Neural cell (in vitro differentiated cells): ENCODE results near the gene AKT1.

Source experiments
- EP300 ChIP-seq: fragments of 450-650 bp; conservative IDR thresholded peaks from 2 replicates; pipeline ENCODE4 v1.6.1; 2014; ENCODE audit warnings: antibody characterized with exemption, mild to moderate bottlenecking, moderate library complexity; ENCODE audit not compliant: poor library complexity, severe bottlenecking
- EZH2 ChIP-seq: fragments of 200-600, 300-800 bp; shearing (Covaris generic), sonication (generic); IDR thresholded peaks from 2 replicates; pipeline ENCODE4 v1.6.1; 2014; ENCODE audit warnings: antibody characterized with exemption, low read length, borderline replicate concordance, mild to moderate bottlenecking; ENCODE audit not compliant: insufficient read depth, poor library complexity, severe bottlenecking
- POLR2AphosphoS5 ChIP-seq: IDR thresholded peaks from 2 replicates; pipeline ENCODE4 v1.6.1; 2012
- RAD21 ChIP-seq: fragments of 450-650 bp; conservative IDR thresholded peaks from 2 replicates; pipeline ENCODE4 v1.6.1; 2014; ENCODE audit warnings: antibody characterized with exemption, mild to moderate bottlenecking, moderate library complexity
- TF ChIP-seq, protein P1 (sequence below): fragments of 450-650 bp; IDR thresholded peaks from 2 replicates; pipeline ENCODE4 v1.5.1; 2014; ENCODE audit warnings: antibody characterized with exemption, mild to moderate bottlenecking, moderate library complexity; ENCODE audit not compliant: poor library complexity, severe bottlenecking
- TF ChIP-seq, protein P2 (sequence below): IDR thresholded peaks from 2 replicates; pipeline ENCODE4 v1.6.1; 2012; ENCODE audit warnings: borderline replicate concordance

DNA sequence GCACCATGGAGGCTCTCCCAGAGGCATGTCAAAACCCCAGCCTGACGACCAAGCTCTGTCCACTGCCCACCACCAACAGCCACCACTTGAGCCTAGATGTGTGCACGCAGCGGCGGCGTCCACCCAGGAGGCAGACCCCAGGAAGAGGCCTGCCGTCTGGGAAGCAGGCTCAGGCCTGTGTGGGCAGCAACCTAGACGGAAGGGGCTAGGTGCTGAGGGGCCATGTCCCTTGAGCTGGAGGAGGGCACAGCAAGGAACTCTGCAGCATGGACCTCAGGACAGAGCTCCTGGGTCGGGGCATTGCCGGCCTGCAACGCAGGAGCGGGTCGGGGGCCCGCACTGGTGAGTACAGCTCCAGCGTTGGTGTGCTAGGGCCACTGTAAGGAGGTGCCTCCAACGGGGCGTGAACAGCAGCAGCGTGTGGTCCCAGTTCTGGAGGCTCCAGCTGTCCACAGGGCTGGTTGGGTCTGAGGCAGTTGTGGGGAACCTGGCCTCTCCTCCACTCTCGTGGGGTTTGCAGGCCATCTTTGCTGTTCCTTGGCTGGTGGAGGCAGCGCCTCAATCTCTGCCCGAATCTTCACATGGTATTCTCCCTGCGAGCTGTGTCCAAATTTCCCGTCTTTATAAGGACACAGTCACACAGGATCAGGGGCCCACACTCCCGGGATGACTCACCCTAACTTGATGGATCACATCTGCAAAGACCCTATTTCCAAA lies 25.8 kb upstream of the AKT1 start:
- no peak for TF ChIP-seq EZH2
- no peak for TF ChIP-seq RAD21
- no peak for TF ChIP-seq EP300
- no peak for TF ChIP-seq POLR2AphosphoS5
- TF ChIP-seq, protein P1, sequence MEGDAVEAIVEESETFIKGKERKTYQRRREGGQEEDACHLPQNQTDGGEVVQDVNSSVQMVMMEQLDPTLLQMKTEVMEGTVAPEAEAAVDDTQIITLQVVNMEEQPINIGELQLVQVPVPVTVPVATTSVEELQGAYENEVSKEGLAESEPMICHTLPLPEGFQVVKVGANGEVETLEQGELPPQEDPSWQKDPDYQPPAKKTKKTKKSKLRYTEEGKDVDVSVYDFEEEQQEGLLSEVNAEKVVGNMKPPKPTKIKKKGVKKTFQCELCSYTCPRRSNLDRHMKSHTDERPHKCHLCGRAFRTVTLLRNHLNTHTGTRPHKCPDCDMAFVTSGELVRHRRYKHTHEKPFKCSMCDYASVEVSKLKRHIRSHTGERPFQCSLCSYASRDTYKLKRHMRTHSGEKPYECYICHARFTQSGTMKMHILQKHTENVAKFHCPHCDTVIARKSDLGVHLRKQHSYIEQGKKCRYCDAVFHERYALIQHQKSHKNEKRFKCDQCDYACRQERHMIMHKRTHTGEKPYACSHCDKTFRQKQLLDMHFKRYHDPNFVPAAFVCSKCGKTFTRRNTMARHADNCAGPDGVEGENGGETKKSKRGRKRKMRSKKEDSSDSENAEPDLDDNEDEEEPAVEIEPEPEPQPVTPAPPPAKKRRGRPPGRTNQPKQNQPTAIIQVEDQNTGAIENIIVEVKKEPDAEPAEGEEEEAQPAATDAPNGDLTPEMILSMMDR, result no peak
- TF ChIP-seq, protein P2, sequence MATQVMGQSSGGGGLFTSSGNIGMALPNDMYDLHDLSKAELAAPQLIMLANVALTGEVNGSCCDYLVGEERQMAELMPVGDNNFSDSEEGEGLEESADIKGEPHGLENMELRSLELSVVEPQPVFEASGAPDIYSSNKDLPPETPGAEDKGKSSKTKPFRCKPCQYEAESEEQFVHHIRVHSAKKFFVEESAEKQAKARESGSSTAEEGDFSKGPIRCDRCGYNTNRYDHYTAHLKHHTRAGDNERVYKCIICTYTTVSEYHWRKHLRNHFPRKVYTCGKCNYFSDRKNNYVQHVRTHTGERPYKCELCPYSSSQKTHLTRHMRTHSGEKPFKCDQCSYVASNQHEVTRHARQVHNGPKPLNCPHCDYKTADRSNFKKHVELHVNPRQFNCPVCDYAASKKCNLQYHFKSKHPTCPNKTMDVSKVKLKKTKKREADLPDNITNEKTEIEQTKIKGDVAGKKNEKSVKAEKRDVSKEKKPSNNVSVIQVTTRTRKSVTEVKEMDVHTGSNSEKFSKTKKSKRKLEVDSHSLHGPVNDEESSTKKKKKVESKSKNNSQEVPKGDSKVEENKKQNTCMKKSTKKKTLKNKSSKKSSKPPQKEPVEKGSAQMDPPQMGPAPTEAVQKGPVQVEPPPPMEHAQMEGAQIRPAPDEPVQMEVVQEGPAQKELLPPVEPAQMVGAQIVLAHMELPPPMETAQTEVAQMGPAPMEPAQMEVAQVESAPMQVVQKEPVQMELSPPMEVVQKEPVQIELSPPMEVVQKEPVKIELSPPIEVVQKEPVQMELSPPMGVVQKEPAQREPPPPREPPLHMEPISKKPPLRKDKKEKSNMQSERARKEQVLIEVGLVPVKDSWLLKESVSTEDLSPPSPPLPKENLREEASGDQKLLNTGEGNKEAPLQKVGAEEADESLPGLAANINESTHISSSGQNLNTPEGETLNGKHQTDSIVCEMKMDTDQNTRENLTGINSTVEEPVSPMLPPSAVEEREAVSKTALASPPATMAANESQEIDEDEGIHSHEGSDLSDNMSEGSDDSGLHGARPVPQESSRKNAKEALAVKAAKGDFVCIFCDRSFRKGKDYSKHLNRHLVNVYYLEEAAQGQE, result no peak
